Measurements from ENCODE around the gene FRAT1. TPM values are rescaled to one million over a fixed set of nuclear protein-coding genes. Genes with fewer than 3 reads are reported as not detected.

FRAT1 gene
- total and polyA plus RNA-seq, 2 of the 13 experiments (the other 11 are each of a cell fraction or from before 2014, with no cell fraction given) = 1.7 to 2.3 TPM

DNA sequence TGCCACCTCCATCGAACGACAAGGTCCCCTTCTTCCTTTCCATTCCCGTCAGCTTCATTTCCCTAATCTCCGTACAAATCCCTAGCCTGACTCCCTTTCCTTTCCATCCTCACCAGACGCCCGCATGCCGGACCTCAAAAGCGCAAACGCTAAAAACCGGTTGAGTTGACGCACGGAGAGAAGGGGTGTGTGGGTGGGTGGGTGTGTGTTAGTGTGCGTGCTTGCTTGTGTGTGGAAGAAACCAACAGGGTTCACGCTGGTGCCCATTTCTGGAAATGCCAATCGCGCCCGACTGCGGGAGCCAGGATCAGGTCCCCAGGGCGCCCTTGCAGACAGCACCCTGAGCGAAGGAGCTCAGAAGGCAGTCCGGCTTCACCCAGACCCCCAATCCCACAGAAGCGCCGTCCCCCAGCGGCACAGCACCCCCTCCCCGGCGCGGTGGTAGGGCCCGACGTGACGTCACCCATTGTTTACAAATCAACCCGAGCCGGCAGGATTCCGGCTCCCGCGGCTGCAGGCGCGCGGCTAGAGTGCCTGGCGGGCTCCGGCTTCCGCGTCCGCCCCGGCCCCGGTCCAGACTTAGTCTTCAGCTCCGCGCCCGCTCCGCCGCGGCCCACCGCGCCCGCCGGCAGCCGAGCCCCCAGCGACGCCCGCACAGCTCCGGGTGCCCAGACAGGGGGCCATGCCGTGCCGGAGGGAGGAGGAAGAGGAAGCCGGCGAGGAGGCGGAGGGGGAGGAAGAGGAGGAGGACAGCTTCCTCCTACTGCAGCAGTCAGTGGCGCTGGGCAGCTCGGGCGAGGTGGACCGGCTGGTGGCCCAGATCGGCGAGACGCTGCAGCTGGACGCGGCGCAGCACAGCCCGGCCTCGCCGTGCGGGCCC, at the start of gene FRAT1 (continued):
- TF ChIP-seq ZNF101 (CRISPR knock-in tag; IDR thresholded peaks at IDR 0.05; ENCODE audit: borderline replicate concordance, low read depth) = no peak
- TF ChIP-seq MTA3 (CRISPR knock-in tag; IDR thresholded peaks at IDR 0.05) = no peak
- TF ChIP-seq, protein P1, sequence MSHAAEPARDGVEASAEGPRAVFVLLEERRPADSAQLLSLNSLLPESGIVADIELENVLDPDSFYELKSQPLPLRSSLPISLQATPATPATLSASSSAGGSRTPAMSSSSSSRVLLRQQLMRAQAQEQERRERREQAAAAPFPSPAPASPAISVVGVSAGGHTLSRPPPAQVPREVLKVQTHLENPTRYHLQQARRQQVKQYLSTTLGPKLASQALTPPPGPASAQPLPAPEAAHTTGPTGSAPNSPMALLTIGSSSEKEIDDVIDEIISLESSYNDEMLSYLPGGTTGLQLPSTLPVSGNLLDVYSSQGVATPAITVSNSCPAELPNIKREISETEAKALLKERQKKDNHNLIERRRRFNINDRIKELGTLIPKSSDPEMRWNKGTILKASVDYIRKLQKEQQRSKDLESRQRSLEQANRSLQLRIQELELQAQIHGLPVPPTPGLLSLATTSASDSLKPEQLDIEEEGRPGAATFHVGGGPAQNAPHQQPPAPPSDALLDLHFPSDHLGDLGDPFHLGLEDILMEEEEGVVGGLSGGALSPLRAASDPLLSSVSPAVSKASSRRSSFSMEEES (CRISPR knock-in tag; IDR thresholded peaks at IDR 0.05) = no peak
- TF ChIP-seq ZBTB33 (CRISPR knock-in tag; IDR thresholded peaks at IDR 0.05) = no peak
- TF ChIP-seq HOXA5 (CRISPR knock-in tag; IDR thresholded peaks at IDR 0.05) = no peak
- TF ChIP-seq BHLHE40 (IDR thresholded peaks at IDR 0.05; ENCODE audit: low read length) = peak; percentile 96
- TF ChIP-seq BORCS8-MEF2B (CRISPR knock-in tag; IDR thresholded peaks at IDR 0.05) = no peak
- no peak for TF ChIP-seq REL (CRISPR knock-in tag; conservative IDR thresholded peaks at IDR 0.05)
- TF ChIP-seq RFX3 (CRISPR knock-in tag; IDR thresholded peaks at IDR 0.05) = no peak
- TF ChIP-seq ERF (CRISPR knock-in tag; IDR thresholded peaks at IDR 0.05) = no peak; the same call in 1 of the 2 replicates
- no peak for TF ChIP-seq CBX5 (CRISPR knock-in tag; IDR thresholded peaks at IDR 0.05; ENCODE audit: borderline replicate concordance)
- no peak for TF ChIP-seq SUZ12 (IDR thresholded peaks at IDR 0.05; ENCODE audit: low read depth, low read length)
- TF ChIP-seq EZH2 (conservative IDR thresholded peaks at IDR 0.05; ENCODE audit: low read depth, low read length) = no peak
- TF ChIP-seq TBP (CRISPR knock-in tag; IDR thresholded peaks at IDR 0.05) = no peak
- no peak; the same call in none of the 2 replicates for TF ChIP-seq UBTF (CRISPR knock-in tag; IDR thresholded peaks at IDR 0.05)
- TF ChIP-seq ZNF674 (CRISPR knock-in tag; IDR thresholded peaks at IDR 0.05; ENCODE audit: low read depth) = no peak
- no peak for TF ChIP-seq RORA (CRISPR knock-in tag; IDR thresholded peaks at IDR 0.05)
- TF ChIP-seq, protein P2, sequence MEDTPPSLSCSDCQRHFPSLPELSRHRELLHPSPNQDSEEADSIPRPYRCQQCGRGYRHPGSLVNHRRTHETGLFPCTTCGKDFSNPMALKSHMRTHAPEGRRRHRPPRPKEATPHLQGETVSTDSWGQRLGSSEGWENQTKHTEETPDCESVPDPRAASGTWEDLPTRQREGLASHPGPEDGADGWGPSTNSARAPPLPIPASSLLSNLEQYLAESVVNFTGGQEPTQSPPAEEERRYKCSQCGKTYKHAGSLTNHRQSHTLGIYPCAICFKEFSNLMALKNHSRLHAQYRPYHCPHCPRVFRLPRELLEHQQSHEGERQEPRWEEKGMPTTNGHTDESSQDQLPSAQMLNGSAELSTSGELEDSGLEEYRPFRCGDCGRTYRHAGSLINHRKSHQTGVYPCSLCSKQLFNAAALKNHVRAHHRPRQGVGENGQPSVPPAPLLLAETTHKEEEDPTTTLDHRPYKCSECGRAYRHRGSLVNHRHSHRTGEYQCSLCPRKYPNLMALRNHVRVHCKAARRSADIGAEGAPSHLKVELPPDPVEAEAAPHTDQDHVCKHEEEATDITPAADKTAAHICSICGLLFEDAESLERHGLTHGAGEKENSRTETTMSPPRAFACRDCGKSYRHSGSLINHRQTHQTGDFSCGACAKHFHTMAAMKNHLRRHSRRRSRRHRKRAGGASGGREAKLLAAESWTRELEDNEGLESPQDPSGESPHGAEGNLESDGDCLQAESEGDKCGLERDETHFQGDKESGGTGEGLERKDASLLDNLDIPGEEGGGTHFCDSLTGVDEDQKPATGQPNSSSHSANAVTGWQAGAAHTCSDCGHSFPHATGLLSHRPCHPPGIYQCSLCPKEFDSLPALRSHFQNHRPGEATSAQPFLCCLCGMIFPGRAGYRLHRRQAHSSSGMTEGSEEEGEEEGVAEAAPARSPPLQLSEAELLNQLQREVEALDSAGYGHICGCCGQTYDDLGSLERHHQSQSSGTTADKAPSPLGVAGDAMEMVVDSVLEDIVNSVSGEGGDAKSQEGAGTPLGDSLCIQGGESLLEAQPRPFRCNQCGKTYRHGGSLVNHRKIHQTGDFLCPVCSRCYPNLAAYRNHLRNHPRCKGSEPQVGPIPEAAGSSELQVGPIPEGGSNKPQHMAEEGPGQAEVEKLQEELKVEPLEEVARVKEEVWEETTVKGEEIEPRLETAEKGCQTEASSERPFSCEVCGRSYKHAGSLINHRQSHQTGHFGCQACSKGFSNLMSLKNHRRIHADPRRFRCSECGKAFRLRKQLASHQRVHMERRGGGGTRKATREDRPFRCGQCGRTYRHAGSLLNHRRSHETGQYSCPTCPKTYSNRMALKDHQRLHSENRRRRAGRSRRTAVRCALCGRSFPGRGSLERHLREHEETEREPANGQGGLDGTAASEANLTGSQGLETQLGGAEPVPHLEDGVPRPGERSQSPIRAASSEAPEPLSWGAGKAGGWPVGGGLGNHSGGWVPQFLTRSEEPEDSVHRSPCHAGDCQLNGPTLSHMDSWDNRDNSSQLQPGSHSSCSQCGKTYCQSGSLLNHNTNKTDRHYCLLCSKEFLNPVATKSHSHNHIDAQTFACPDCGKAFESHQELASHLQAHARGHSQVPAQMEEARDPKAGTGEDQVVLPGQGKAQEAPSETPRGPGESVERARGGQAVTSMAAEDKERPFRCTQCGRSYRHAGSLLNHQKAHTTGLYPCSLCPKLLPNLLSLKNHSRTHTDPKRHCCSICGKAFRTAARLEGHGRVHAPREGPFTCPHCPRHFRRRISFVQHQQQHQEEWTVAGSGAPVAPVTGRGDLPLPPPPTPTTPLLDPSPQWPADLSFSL (CRISPR knock-in tag; IDR thresholded peaks at IDR 0.05) = no peak

Measured in HepG2 (cell line).